WI38 (cell line): ENCODE measurements around the gene SYT2.
"Not testable (repeated sequence)": the region's sequence is repeated elsewhere in the genome, so short reads cannot be mapped to it uniquely, and the experiment has no call there.

ENCODE experiments used
- H3K4me3 ChIP-seq: 2 replicates; pipeline ENCODE4 v1.5.1; 2011; ENCODE audit warnings: low read depth, mild to moderate bottlenecking, control low read depth, low read length
- CTCF ChIP-seq: IDR thresholded peaks from 2 replicates; pipeline ENCODE4 v1.5.1; 2012; ENCODE audit warnings: low read depth, mild to moderate bottlenecking, control low read depth, low read length

Gene SYT2

DNA sequence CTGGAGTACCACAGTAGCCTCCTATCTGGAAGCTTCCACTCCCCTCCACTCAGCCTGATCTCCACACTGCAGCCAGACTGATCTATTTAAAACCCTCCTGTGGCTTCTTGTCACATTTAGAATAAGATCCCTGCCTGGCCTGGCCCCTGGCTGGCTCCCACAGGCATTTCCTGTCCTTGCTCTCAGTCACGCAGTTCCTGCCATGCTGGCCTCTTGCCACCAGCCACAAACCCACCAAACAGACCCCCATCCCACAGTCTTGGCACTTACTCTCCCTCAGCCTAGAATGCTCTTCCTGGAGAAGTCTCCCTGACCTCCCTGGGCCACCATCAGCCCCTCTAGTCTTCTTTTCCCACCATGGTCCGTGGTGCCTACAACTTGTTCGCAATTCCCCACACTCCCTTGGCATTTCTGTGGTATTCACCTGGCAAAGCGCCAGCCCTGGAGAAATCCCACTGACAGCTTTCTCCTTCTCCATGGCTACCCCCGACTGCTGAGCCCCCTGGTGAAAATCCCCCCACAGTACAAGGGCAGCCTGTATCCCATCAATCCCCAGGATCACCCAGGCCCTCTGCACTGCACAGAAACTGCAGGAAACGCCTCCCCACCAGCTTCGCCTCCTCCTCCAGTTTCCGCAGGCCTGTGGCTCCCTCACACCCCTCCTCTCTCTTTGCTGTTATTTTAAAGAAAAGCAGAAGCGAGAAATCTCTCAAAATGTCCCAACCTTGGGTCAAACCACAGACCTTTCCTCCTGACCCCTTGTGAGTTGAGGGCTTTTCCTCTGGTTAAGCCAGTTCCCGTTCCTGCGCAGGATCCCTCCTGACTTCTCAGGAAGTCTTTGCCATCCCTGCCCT lies 94.5 kb downstream of the SYT2 start:
- TF ChIP-seq CTCF = no peak
- H3K4me3 ChIP-seq = no peak overlapping the region

GRCh38 chr1:202615208-202615500 lies 95.1 kb downstream of the SYT2 start:
- not testable (repeated sequence) for H3K4me3 ChIP-seq

GRCh38 chr1:202614363-202615207 lies 95.7 kb downstream of the SYT2 start:
- not testable (repeated sequence) for H3K4me3 ChIP-seq

GRCh38 chr1:202613571-202613970 lies 96.7 kb downstream of the SYT2 start:
- H3K4me3 ChIP-seq = no peak overlapping the region
- TF ChIP-seq CTCF = no peak

GRCh38 chr1:202612036-202612435 lies 98.2 kb downstream of the SYT2 start:
- not testable (repeated sequence) for H3K4me3 ChIP-seq

DNA sequence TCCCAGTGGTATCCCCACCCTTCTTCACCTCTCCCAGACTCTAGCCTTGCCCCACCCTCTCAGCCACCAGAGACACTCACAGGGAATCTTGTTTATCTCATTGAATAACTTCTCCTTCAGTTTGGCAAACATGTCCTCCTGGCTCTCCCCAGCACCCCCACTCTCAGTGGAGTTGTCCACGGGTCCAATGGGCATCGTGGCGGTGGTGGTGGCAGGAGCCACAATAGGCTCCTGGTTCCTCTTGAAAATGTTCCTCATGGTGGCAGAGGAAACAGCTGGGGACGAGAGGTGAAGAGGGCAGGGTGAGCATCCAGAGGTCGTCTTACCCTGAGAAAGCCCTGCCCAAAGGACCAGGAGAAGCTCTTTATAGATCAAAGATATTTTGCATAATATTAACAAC lies 104.7 kb downstream of the SYT2 start:
- no peak overlapping the region for H3K4me3 ChIP-seq
- TF ChIP-seq CTCF = no peak

- TF ChIP-seq CTCF = no peak
- no peak overlapping the region for H3K4me3 ChIP-seq
Measured at GRCh38 chr1:202603435-202603834, 106.8 kb downstream of the SYT2 start.

DNA sequence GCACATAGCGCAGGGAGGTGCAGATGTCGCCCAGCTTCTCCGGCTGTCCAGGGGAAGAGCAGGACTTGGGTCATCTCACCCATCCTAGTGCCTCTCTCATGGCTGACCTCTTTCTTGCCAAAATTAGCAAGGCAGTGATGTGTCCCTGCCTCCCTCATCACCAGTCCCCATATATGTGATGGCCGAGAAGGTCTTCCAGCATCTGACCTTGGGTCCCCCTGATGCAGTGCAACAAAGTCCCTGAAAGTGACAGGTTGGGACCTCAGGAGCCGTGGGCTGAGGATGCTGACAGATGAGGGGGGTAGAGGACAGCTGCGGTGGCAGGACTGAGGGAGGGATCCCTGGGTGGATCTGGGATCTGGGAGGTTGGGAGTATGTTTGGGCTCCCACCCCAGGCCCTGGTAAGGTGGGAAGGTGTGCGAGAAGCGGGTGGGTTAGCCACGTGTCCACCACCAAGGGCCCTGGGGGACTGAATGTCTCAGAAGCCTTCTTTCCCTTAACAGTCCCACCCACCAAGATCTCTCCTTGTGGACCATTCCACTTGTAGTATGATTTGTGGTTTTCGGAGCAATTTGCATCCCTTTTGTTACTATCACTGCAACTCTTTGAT lies 109.7 kb downstream of the SYT2 start:
- TF ChIP-seq CTCF = no peak
- no peak overlapping the region for H3K4me3 ChIP-seq
